K562 (cell line): ENCODE results near the gene CEACAM7. TPM values are rescaled to one million over a fixed set of nuclear protein-coding genes. Genes with fewer than 3 reads are reported as not detected.

ENCODE experiments used
- CHCHD3 ChIP-seq: fragments of 250-450 bp; sonication (Bioruptor Pico); IDR thresholded peaks from 2 replicates; pipeline ENCODE4 v2.1.2; 2022; ENCODE audit warnings: mild to moderate bottlenecking
- ELF2 ChIP-seq: fragments of 250-450 bp; sonication (Bioruptor Pico); IDR thresholded peaks from 2 replicates; pipeline ENCODE4 v1.5.0; 2021; ENCODE audit warnings: mild to moderate bottlenecking
- KAT7 ChIP-seq: sonication (generic); formaldehyde crosslinking; IDR thresholded peaks from 2 replicates; pipeline ENCODE4 v1.8.0; 2022; ENCODE audit warnings: missing genetic modification reagents, mild to moderate bottlenecking, borderline replicate concordance
- MCM2 ChIP-seq: fragments of 450-650 bp; IDR thresholded peaks from 2 replicates; pipeline ENCODE4 v1.6.1; 2017; ENCODE audit warnings: low read depth, mild to moderate bottlenecking
- TOE1 ChIP-seq, 2 experiments: fragments of 450-650 bp in 1 of 2; sonication (generic) in 1 of 2; formaldehyde crosslinking in 1 of 2; IDR thresholded peaks; 2 replicates each; pipeline versions ENCODE4 v1.7.1 to v1.8.0; 2016 to 2022; ENCODE audit warnings: borderline replicate concordance in 2 of 2, mild to moderate bottlenecking in 2 of 2, antibody characterized with exemption in 1 of 2, inconsistent platforms in 1 of 2, low read depth in 1 of 2, missing genetic modification reagents in 1 of 2, moderate library complexity in 1 of 2
- ZC3H8 ChIP-seq: fragments of 450-650 bp; IDR thresholded peaks from 2 replicates; pipeline ENCODE4 v1.6.1; 2017
- ZNF175 ChIP-seq: fragments of 200-800 bp; sonication (Bioruptor generic); IDR thresholded peaks from 2 replicates; pipeline ENCODE4 v1.6.1; 2016; ENCODE audit warnings: low read depth, mild to moderate bottlenecking, missing genetic modification characterization, missing compliant biosample characterization
- ZNF431 ChIP-seq: sonication (generic); formaldehyde crosslinking; IDR thresholded peaks from 2 replicates; pipeline ENCODE4 v1.8.0; 2022; ENCODE audit warnings: mild to moderate bottlenecking, missing genetic modification reagents
- polyA plus RNA-seq, 8 experiments: library from polyadenylated mRNA; depleted of rRNA in 4 of 8; stranded (reverse) in 5 of 8; unstranded in 3 of 8; fragments of >200 nt; fragmentation: Nextera tagmentation in 2 of 8; fragmentation: Illumina TruSeq in 1 of 8; extraction: Ambion mirVana in 2 of 8; extraction: Trizol in 1 of 8; gene quantifications; 2 replicates each; pipeline versions ENCODE4 v1.2.1 to v1.2.3, GENCODE V29; 2011 to 2014; ENCODE audit warnings: inconsistent platforms in 1 of 8, missing spikeins in 1 of 8
- total RNA-seq, 7 experiments: library from RNA; depleted of rRNA in 6 of 7; stranded (reverse); fragments of >200 nt in 6 of 7; fragmentation: Illumina TruSeq in 2 of 7; extraction: Trizol in 2 of 7; gene quantifications; 2 replicates each; pipeline versions ENCODE4 v1.2.1 to v1.2.3, GENCODE V29; 2011 to 2021; ENCODE audit warnings: low replicate concordance in 1 of 7
- TF ChIP-seq, protein P1 (sequence below), 2 experiments: fragments of 450-650 bp in 1 of 2; sonication (generic) in 1 of 2; formaldehyde crosslinking in 1 of 2; IDR thresholded peaks; 2 replicates each; pipeline versions ENCODE4 v1.7.1 to v1.9.0; 2016 to 2022; ENCODE audit warnings: inconsistent platforms in 1 of 2, mild to moderate bottlenecking in 1 of 2, missing genetic modification reagents in 1 of 2
- TF ChIP-seq, protein P2 (sequence below), 2 experiments: IDR thresholded peaks; 2 replicates each; pipeline ENCODE4 v1.6.1; 2012; ENCODE audit warnings: improper control_type of control experiment in 2 of 2, low read depth in 2 of 2, low read length in 2 of 2, borderline replicate concordance in 1 of 2
- TF ChIP-seq, protein P3 (sequence below): fragments of 250-450 bp; sonication (Bioruptor Pico); IDR thresholded peaks from 2 replicates; pipeline ENCODE4 v1.5.0; 2021; ENCODE audit warnings: mild to moderate bottlenecking, moderate library complexity

Gene CEACAM7
- total and polyA plus RNA-seq, 9 of the 15 experiments (the other 6 are each of a cell fraction or from before 2014, with no cell fraction given) = not detected

DNA sequence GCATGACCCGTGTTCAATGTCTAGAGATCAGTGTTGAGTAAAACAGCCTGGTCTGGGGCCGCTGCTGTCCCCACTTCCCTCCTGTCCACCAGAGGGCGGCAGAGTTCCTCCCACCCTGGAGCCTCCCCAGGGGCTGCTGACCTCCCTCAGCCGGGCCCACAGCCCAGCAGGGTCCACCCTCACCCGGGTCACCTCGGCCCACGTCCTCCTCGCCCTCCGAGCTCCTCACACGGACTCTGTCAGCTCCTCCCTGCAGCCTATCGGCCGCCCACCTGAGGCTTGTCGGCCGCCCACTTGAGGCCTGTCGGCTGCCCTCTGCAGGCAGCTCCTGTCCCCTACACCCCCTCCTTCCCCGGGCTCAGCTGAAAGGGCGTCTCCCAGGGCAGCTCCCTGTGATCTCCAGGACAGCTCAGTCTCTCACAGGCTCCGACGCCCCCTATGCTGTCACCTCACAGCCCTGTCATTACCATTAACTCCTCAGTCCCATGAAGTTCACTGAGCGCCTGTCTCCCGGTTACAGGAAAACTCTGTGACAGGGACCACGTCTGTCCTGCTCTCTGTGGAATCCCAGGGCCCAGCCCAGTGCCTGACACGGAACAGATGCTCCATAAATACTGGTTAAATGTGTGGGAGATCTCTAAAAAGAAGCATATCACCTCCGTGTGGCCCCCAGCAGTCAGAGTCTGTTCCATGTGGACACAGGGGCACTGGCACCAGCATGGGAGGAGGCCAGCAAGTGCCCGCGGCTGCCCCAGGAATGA, 18.9 kb upstream of the CEACAM7 start (continued):
- TF ChIP-seq, protein P1, sequence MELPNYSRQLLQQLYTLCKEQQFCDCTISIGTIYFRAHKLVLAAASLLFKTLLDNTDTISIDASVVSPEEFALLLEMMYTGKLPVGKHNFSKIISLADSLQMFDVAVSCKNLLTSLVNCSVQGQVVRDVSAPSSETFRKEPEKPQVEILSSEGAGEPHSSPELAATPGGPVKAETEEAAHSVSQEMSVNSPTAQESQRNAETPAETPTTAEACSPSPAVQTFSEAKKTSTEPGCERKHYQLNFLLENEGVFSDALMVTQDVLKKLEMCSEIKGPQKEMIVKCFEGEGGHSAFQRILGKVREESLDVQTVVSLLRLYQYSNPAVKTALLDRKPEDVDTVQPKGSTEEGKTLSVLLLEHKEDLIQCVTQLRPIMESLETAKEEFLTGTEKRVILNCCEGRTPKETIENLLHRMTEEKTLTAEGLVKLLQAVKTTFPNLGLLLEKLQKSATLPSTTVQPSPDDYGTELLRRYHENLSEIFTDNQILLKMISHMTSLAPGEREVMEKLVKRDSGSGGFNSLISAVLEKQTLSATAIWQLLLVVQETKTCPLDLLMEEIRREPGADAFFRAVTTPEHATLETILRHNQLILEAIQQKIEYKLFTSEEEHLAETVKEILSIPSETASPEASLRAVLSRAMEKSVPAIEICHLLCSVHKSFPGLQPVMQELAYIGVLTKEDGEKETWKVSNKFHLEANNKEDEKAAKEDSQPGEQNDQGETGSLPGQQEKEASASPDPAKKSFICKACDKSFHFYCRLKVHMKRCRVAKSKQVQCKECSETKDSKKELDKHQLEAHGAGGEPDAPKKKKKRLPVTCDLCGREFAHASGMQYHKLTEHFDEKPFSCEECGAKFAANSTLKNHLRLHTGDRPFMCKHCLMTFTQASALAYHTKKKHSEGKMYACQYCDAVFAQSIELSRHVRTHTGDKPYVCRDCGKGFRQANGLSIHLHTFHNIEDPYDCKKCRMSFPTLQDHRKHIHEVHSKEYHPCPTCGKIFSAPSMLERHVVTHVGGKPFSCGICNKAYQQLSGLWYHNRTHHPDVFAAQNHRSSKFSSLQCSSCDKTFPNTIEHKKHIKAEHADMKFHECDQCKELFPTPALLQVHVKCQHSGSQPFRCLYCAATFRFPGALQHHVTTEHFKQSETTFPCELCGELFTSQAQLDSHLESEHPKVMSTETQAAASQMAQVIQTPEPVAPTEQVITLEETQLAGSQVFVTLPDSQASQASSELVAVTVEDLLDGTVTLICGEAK (IDR thresholded peaks at IDR 0.05) = no peak
- TF ChIP-seq, protein P1 (CRISPR knock-in tag; IDR thresholded peaks at IDR 0.05) = no peak
- TF ChIP-seq KAT7 (CRISPR knock-in tag) (no peak), ZNF431 (CRISPR knock-in tag) (no peak), MCM2 (no peak), ELF2 (no peak), CHCHD3 (CRISPR knock-in tag) (no peak), ZNF175 (no peak), ZC3H8 (no peak), TOE1 (IDR thresholded peaks at IDR 0.05; ENCODE audit: borderline replicate concordance) (no peak; the same call in 1 of the 2 replicates), TOE1 (CRISPR knock-in tag; IDR thresholded peaks at IDR 0.05; ENCODE audit: borderline replicate concordance, low read depth) (no peak)
- TF ChIP-seq, protein P2, sequence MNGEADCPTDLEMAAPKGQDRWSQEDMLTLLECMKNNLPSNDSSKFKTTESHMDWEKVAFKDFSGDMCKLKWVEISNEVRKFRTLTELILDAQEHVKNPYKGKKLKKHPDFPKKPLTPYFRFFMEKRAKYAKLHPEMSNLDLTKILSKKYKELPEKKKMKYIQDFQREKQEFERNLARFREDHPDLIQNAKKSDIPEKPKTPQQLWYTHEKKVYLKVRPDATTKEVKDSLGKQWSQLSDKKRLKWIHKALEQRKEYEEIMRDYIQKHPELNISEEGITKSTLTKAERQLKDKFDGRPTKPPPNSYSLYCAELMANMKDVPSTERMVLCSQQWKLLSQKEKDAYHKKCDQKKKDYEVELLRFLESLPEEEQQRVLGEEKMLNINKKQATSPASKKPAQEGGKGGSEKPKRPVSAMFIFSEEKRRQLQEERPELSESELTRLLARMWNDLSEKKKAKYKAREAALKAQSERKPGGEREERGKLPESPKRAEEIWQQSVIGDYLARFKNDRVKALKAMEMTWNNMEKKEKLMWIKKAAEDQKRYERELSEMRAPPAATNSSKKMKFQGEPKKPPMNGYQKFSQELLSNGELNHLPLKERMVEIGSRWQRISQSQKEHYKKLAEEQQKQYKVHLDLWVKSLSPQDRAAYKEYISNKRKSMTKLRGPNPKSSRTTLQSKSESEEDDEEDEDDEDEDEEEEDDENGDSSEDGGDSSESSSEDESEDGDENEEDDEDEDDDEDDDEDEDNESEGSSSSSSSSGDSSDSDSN (IDR thresholded peaks at IDR 0.05; ENCODE audit: borderline replicate concordance in 1 of 2, low read depth in 2 of 2, low read length in 2 of 2) = no peak
- TF ChIP-seq, protein P3, sequence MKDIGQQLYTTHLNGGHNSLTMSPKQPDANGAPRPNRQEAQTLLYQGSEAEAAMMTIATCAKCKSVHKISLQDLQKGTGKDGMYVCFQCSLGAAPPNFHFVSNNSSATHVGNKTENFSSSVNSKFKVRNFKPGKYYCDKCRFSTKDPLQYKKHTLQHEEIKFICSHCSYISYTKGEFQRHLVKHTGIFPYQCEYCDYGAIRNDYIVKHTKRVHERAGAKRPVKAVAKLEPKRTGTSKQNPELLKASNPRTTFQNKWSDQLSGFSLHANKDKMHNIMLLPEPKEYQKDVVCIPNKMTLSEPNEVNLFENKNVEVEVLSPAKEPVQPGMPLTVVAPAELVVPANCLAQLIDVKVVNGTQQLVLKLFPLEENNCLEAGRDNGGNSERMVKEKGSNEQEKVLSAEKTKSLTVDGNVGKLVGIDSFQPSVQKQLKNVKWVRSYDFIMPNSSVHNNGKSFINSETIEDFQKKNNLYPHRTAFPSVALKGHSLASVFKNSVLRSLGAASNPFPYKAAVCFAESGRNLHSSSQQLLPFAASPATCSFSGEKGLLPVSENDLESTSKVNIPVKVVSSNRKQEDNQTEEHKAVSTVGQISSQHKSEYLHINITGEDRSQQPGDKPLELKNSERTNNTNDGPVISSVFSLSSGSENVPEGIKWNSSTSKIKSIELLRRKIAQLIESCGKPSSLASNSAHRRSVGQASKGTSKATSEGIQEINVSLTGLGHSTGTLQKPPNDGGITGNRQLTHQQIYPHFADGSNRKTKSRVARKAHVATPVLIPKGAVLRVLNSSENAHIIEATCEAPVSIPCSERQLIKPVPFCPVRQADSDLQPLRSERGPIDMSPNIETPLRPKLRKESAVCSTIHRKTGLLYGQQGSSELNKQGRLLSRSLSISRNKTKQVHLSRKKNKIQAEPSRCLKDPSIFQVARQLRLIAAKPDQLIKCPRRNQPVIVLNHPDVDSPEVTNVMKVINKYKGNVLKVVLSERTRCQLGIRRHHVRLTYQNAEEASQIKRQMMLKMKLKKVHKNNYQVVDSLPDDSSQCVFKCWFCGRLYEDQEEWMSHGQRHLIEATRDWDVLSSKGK = no peak
